NCI-H2107 treated with DMSO at 0.1 percent for 48 hours (cell line): Measurements from ENCODE around the gene CCDC88C.
A peak's percentile ranks its signal among the peaks of the same experiment; 100 is the strongest.
"Not testable (repeated sequence)": the region's sequence is repeated elsewhere in the genome, so short reads cannot be mapped to it uniquely, and the experiment has no call there.

Experiments used
- DNase-seq: peaks from one replicate; lab custom pipeline; 2025; ENCODE audit not compliant: unreplicated experiment; lab: John Stamatoyannopoulos, UW

CCDC88C gene

GRCh38 chr14:91254461-91254860 is 163.2 kb downstream of the CCDC88C start:
- DNase-seq = no peak

GRCh38 chr14:91253795-91254323 is 163.8 kb downstream of the CCDC88C start:
- DNase-seq = no peak

GRCh38 chr14:91252871-91253794 is 164.5 kb downstream of the CCDC88C start:
- DNase-seq = no peak

- peak; percentile 70 for DNase-seq
These were observed 166.7 kb downstream of the CCDC88C start for GRCh38 chr14:91250912-91251311.

GRCh38 chr14:91249841-91250616 is 167.6 kb downstream of the CCDC88C start:
- peak; percentile 95 for DNase-seq

- DNase-seq = peak; percentile 80
These were observed 171.4 kb downstream of the CCDC88C start for GRCh38 chr14:91246051-91246852.

GRCh38 chr14:91245616-91246015 is 172.0 kb downstream of the CCDC88C start:
- DNase-seq = not testable (repeated sequence)

- DNase-seq = no peak
These were observed 172.6 kb downstream of the CCDC88C start for GRCh38 chr14:91245029-91245428.

- peak; percentile 86 for DNase-seq
These were observed 173.1 kb downstream of the CCDC88C start, which contains the start of gene GPR68 for GRCh38 chr14:91244501-91244901. Gene GPR68 (minus strand): TSS chr14:91244704. CDS start chr14:91235050, 9,654 bp downstream.

- no peak for DNase-seq
These were observed 174.5 kb downstream of the CCDC88C start for GRCh38 chr14:91243074-91243471.

GRCh38 chr14:91242635-91243034 is 175.0 kb downstream of the CCDC88C start:
- no peak for DNase-seq

GRCh38 chr14:91241863-91242262 is 175.8 kb downstream of the CCDC88C start:
- DNase-seq = no peak

GRCh38 chr14:91238661-91239060 is 179.0 kb downstream of the CCDC88C start:
- no peak for DNase-seq

- DNase-seq = no peak
These were observed 179.5 kb downstream of the CCDC88C start for GRCh38 chr14:91238085-91238484.

- DNase-seq = no peak
These were observed 180.4 kb downstream of the CCDC88C start for GRCh38 chr14:91237219-91237618.

GRCh38 chr14:91235841-91236240 is 181.8 kb downstream of the CCDC88C start:
- no peak for DNase-seq

GRCh38 chr14:91234791-91235114 is 182.9 kb downstream of the CCDC88C start:
- no peak for DNase-seq

- DNase-seq = no peak
These were observed 183.5 kb downstream of the CCDC88C start for GRCh38 chr14:91233936-91234790.

GRCh38 chr14:91232603-91233002 is 185.0 kb downstream of the CCDC88C start:
- no peak for DNase-seq

- no peak for DNase-seq
These were observed 185.6 kb downstream of the CCDC88C start for GRCh38 chr14:91232052-91232451.
